Fibroblast of lung (primary cell): ENCODE data around the gene CHRD.

ENCODE experiments used
- CTCF ChIP-seq, 2 donors: IDR thresholded peaks in 1 of 2; conservative IDR thresholded peaks in 1 of 2; 1 replicate in 1 of 2; 2 replicates in 1 of 2; pipeline ENCODE4 v1.5.1; 2011 to 2012; ENCODE audit warnings: low read length in 2 of 2, control low read depth in 1 of 2, inconsistent platforms in 1 of 2, low read depth in 1 of 2, mild to moderate bottlenecking in 1 of 2
- EZH2 ChIP-seq: IDR thresholded peaks from 2 replicates; pipeline ENCODE4 v1.5.1; 2012; ENCODE audit warnings: low read length, control low read depth, mild to moderate bottlenecking; ENCODE audit errors: missing control alignments

- TF ChIP-seq CTCF (conservative IDR thresholded peaks at IDR 0.05 in 1 of 2, IDR thresholded peaks at IDR 0.05 in 1 of 2; ENCODE audit: low read depth in 1 of 2, low read length in 2 of 2) = no peak
- no peak for TF ChIP-seq EZH2
These were observed 44.0 kb upstream of the CHRD start for GRCh38 chr3:184335661-184336546.
